Natural killer cell treated with Interleukin-12 subunit alpha and Interleukin-12 subunit beta and Interleukin-15 and Interleukin-18, amount 100 ng/mL, for 72 hours (primary cell): ENCODE results near the gene ZAR1L. TPM values are rescaled to one million over a fixed set of nuclear protein-coding genes. Genes with fewer than 3 reads are reported as not detected.

ENCODE experiments used
- ATAC-seq, 2 donors: fragments of 150-1000 bp; cut with Tn5 transposase in 1 of 2; sonication (Bioruptor Pico), chemical (Tn5 transposase) in 1 of 2; 2 replicates each; pipeline ENCODE4 v1.10.0; 2021
- DNase-seq: peaks from one replicate; pipeline ENCODE4 v3.0.0; 2022; ENCODE audit warnings: low spot score
- H3K27ac Mint-ChIP-seq, 2 donors: 1 replicate in 1 of 2; 2 replicates in 1 of 2; pipeline ENCODE4 v1.8.0; 2022; ENCODE audit warnings: mixed read lengths in 2 of 2, mild to moderate bottlenecking in 1 of 2, moderate library complexity in 1 of 2
- H3K27me3 Mint-ChIP-seq, 2 donors: 1 replicate in 1 of 2; 2 replicates in 1 of 2; pipeline ENCODE4 v1.8.0; 2022; ENCODE audit warnings: mixed read lengths in 2 of 2
- H3K36me3 Mint-ChIP-seq: one replicate; pipeline ENCODE4 v1.8.0; 2022; ENCODE audit warnings: mixed read lengths
- H3K4me1 Mint-ChIP-seq, 2 donors: 1 replicate in 1 of 2; 2 replicates in 1 of 2; pipeline ENCODE4 v1.8.0; 2022; ENCODE audit warnings: low read depth in 2 of 2, mixed read lengths in 2 of 2, mild to moderate bottlenecking in 1 of 2
- H3K4me3 Mint-ChIP-seq: one replicate; pipeline ENCODE4 v1.8.0; 2022; ENCODE audit warnings: mixed read lengths
- H3K9me3 Mint-ChIP-seq: 2 replicates; pipeline ENCODE4 v1.8.0; 2022; ENCODE audit warnings: mixed read lengths
- total RNA-seq, 2 donors: library from RNA; stranded (reverse); gene quantifications; one replicate each; pipeline ENCODE4 v1.2.3, GENCODE V29; 2022

The ZAR1L gene
- total RNA-seq, 2 donors from 2014 or later = not detected

DNA sequence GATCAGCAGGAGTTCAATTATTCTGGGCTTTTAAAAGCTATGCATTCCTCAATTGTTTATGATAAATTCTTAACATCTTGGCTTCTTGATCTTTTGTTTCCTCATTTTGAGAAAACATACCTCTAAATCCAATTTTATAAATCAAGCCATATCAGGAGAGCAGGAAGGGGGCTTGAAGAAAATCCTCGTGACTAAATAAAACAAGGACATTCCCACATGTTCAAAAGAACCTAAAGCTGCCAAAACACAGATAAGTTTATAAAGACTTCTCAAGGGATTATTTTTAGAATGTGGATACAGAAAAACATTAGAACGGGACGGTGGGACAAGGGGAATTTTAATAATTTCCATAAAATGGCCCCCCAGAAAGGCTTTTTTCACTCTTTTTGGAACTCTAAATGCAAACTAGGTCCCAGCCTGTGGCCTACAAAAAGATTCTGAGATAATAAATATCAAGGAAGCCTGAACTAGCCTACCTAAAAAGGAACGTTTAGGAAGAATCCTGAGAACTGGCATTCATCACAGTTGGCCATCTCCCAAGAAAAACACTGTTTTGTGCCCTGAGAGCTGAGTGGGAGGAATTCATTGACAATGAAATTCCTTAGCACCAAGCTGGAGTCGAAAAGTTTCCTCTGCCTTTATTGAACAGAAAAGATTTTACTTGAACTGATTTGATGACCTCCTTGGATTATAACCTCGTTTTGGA lies 30.1 kb downstream of the ZAR1L start:
- no peaks in the 10 kb centered on the region for H3K9me3 Mint-ChIP-seq
- no peaks in the 10 kb centered on the region for H3K27me3 Mint-ChIP-seq
- H3K27ac Mint-ChIP-seq = no peak overlapping the region
- DNase-seq (no peak), ATAC-seq (no peak)
- H3K36me3 Mint-ChIP-seq = no peaks in the 10 kb centered on the region
- H3K4me3 Mint-ChIP-seq = no peak overlapping the region
- H3K4me1 Mint-ChIP-seq = no peaks in the 10 kb centered on the region

DNA sequence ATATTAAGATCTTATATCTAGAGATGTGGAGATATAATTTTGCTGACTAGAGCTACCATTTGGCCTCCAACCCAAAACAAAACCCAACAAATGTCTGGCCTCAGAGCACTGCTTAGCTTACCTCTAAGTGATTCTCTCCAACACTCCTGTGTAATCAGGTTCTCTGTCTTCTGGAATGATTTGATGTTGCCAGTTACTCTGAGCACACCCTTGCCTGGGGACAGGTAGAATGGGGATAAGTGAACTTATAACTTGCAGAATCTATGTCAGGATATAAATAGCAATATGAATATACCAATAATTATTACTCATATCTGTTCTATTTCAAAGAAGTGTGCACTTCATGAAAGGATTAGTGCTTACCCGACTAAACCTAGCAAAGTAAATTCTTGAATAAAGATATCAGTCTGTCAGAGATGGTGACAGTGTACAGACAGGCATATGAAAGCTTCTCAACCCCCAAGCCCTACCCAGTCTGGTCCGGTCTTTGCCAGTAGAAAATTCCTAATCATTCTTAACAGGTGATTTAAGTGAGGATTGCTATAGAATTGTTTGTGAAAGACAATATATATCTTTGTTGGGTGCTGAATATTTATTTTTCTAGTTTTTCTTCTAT lies 33.0 kb downstream of the ZAR1L start:
- no peaks in the 10 kb centered on the region for H3K27me3 Mint-ChIP-seq
- DNase-seq (no peak), ATAC-seq (no peak)
- H3K4me3 Mint-ChIP-seq = no peak overlapping the region
- H3K36me3 Mint-ChIP-seq = peaks cover 5% of the 10 kb centered on the region
- H3K4me1 Mint-ChIP-seq = no peaks in the 10 kb centered on the region
- H3K27ac Mint-ChIP-seq = no peak overlapping the region
- H3K9me3 Mint-ChIP-seq = no peaks in the 10 kb centered on the region

- ATAC-seq (no peak), DNase-seq (no peak)
- Mint-ChIP-seq H3K36me3 (peaks cover 5% of the 10 kb centered on the region), H3K27me3 (no peaks in the 10 kb centered on the region), H3K27ac (no peak overlapping the region), H3K4me1 (no peaks in the 10 kb centered on the region), H3K4me3 (no peak overlapping the region), H3K9me3 (no peaks in the 10 kb centered on the region)
Measured at GRCh38 chr13:32281096-32281495, 34.1 kb downstream of the ZAR1L start.

- no peak overlapping the region for H3K4me3 Mint-ChIP-seq
- H3K4me1 Mint-ChIP-seq = no peaks in the 10 kb centered on the region
- H3K9me3 Mint-ChIP-seq = no peaks in the 10 kb centered on the region
- no peak for ATAC-seq
- H3K27me3 Mint-ChIP-seq = no peaks in the 10 kb centered on the region
- H3K36me3 Mint-ChIP-seq = peaks cover 5% of the 10 kb centered on the region
- no peak overlapping the region for H3K27ac Mint-ChIP-seq
- DNase-seq = no peak
Measured at GRCh38 chr13:32278426-32278825, 36.7 kb downstream of the ZAR1L start.

- ATAC-seq (no peak), DNase-seq (no peak)
- Mint-ChIP-seq H3K4me3 (no peak overlapping the region), H3K36me3 (peaks cover 5% of the 10 kb centered on the region), H3K27ac (no peak overlapping the region), H3K27me3 (no peaks in the 10 kb centered on the region), H3K4me1 (no peaks in the 10 kb centered on the region), H3K9me3 (no peaks in the 10 kb centered on the region)
Measured at GRCh38 chr13:32277839-32278238, 37.3 kb downstream of the ZAR1L start.

DNA sequence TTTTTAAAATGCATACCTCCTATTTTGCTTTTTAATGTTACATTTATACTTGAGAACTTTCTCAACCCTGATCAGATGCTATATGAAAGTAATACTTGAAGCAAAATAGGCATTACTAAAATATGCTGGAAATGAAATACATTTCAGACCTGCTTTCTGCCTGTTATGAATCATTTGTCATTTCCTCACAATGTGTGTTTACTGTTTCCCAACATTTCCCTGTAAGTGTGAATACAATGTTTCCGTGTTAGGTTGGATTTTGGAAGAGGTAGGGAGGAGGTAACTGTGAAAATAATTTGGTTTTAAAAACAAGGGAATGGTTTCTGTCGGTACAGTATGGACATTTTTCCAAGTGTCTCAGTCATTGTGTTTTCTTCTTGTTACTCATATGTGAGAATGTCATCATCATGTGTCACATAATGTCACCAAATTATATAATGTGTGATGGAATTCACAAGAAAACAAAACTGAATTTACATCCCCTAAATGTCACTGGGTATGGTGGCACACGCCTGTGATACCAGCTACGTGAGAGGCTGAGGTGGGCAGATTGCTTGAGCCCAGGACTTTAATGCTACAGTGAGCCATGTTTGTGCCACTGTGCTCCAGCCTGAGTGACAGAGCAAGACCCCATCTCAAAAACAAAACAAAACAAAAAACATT lies 43.0 kb downstream of the ZAR1L start:
- peaks cover 6 to 10% of the 10 kb centered on the region in 2 donors for H3K4me1 Mint-ChIP-seq
- ATAC-seq = peak in 1 of 2 donors; percentile 59
- H3K27ac Mint-ChIP-seq = peak overlapping the region in 1 of 2 donors; percentile 12
- H3K36me3 Mint-ChIP-seq = no peaks in the 10 kb centered on the region
- H3K27me3 Mint-ChIP-seq = no peaks in the 10 kb centered on the region
- DNase-seq = no peak
- H3K4me3 Mint-ChIP-seq = no peak overlapping the region
- no peaks in the 10 kb centered on the region for H3K9me3 Mint-ChIP-seq

GRCh38 chr13:32267836-32268439 lies 47.2 kb downstream of the ZAR1L start:
- Mint-ChIP-seq H3K27me3 (no peaks in the 10 kb centered on the region), H3K27ac (peak overlapping the region in 1 of 2 donors; percentile 40)

DNA sequence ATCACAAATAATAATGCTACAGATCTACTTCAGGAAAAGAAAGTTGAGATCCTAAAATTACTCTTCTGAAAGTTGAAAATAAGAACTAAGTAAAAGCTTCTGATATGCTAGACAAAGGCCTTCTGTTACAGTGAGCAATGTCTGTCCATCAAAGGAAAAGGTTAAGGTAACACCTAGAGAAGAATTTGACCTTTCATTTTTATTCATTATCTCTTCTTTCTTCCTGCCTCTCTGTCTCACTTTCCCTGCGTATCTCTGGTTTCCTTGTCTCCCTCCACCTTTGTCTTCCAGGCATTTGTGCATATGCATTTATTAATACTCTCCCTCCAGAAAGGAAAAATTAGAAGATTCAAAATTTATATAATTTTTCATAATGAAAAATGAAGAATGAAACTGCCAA lies 49.0 kb downstream of the ZAR1L start:
- H3K9me3 Mint-ChIP-seq = no peaks in the 10 kb centered on the region
- no peak overlapping the region for H3K27ac Mint-ChIP-seq
- H3K4me1 Mint-ChIP-seq = no peaks in the 10 kb centered on the region
- H3K27me3 Mint-ChIP-seq = no peaks in the 10 kb centered on the region
- peaks cover 5% of the 10 kb centered on the region for H3K36me3 Mint-ChIP-seq
- ATAC-seq = no peak
- no peak overlapping the region for H3K4me3 Mint-ChIP-seq
- DNase-seq = no peak

More at GRCh38 chr13:32267836-32268439, 47.2 kb downstream of the ZAR1L start:
- Mint-ChIP-seq H3K36me3 (peaks cover 5% of the 10 kb centered on the region), H3K4me3 (no peak overlapping the region), H3K4me1 (peaks cover 6 to 10% of the 10 kb centered on the region in 2 donors), H3K9me3 (no peaks in the 10 kb centered on the region)
- DNase-seq = no peak
- ATAC-seq = no peak

DNA sequence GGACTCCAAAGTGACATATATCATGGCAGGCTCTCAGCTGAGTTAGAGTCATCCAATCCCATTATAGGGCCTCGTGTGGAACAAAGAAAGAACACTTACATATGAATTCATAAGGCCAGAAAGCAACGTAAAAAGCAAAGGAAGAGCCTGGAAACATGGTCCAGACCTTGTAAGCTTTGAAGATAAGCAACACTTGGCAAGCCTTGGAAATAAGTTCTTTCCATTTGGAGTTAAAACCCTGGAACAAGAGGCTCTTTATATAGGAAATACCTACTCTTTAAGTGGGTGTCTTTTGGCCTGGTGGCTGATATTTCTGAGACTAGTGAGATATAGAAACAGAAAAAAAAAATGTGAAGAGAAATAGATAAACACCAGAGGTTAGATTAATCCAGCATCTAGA lies 49.4 kb downstream of the ZAR1L start:
- no peak overlapping the region for H3K4me3 Mint-ChIP-seq
- no peak for ATAC-seq
- H3K36me3 Mint-ChIP-seq = peaks cover 5% of the 10 kb centered on the region
- no peak overlapping the region for H3K27ac Mint-ChIP-seq
- DNase-seq = no peak
- H3K4me1 Mint-ChIP-seq = no peaks in the 10 kb centered on the region
- no peaks in the 10 kb centered on the region for H3K27me3 Mint-ChIP-seq
- no peaks in the 10 kb centered on the region for H3K9me3 Mint-ChIP-seq

DNA sequence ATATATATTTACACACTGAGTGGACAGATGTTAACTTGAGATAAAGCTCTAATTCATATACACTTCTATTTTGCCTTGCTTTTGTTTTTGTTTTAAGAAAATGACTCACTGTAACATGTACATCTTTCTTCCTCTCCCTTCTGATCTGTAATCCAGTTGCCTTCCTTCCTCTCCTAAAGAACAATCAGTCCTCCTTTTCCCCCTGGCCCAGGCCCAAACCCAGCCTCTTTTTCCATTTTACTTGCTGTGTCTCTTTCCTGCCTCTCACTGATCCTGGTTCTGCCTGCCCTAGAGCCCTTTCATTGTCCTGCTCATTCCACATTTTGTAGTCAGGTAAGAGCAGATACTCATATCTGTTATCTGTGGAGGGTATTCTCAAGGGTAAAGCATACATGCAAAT lies 50.8 kb downstream of the ZAR1L start:
- Mint-ChIP-seq H3K36me3 (peaks cover 5% of the 10 kb centered on the region), H3K27me3 (no peaks in the 10 kb centered on the region), H3K27ac (no peak overlapping the region)

GRCh38 chr13:32262619-32263018 lies 52.5 kb downstream of the ZAR1L start:
- peaks cover 5% of the 10 kb centered on the region for H3K36me3 Mint-ChIP-seq
- no peak for ATAC-seq
- no peaks in the 10 kb centered on the region for H3K27me3 Mint-ChIP-seq
- DNase-seq = no peak
- H3K9me3 Mint-ChIP-seq = no peaks in the 10 kb centered on the region
- H3K4me3 Mint-ChIP-seq = no peak overlapping the region
- H3K4me1 Mint-ChIP-seq = no peaks in the 10 kb centered on the region
- no peak overlapping the region for H3K27ac Mint-ChIP-seq

More for the DNA sequence above, 50.8 kb downstream of the ZAR1L start:
- no peaks in the 10 kb centered on the region for H3K9me3 Mint-ChIP-seq
- DNase-seq = no peak
- no peaks in the 10 kb centered on the region for H3K4me1 Mint-ChIP-seq
- no peak for ATAC-seq
- H3K4me3 Mint-ChIP-seq = no peak overlapping the region

- Mint-ChIP-seq H3K27me3 (no peaks in the 10 kb centered on the region), H3K4me3 (no peak overlapping the region), H3K9me3 (no peaks in the 10 kb centered on the region), H3K4me1 (no peaks in the 10 kb centered on the region), H3K27ac (no peak overlapping the region), H3K36me3 (peaks cover 5% of the 10 kb centered on the region)
- ATAC-seq (no peak), DNase-seq (no peak)
Measured at GRCh38 chr13:32262165-32262564, 53.0 kb downstream of the ZAR1L start.

DNA sequence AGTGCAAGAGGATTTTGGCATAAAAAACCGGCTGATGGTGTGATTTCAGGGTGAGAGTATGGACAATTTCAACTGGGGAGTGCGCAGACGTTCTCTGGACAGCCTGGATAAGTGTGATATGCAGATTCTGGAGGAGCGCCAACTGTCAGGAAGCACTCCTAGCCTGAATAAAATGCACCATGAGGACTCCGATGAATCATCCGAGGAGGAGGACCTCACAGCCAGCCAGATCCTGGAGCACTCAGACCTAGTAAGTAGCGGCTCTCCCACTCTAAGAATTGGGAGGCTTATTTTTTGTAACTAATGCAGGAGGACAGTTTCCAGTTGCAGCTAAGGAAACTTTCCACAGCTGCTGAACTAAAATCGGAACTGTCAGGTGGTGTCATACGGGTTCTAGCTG lies 53.6 kb downstream of the ZAR1L start:
- peaks cover 5% of the 10 kb centered on the region for H3K36me3 Mint-ChIP-seq

DNA sequence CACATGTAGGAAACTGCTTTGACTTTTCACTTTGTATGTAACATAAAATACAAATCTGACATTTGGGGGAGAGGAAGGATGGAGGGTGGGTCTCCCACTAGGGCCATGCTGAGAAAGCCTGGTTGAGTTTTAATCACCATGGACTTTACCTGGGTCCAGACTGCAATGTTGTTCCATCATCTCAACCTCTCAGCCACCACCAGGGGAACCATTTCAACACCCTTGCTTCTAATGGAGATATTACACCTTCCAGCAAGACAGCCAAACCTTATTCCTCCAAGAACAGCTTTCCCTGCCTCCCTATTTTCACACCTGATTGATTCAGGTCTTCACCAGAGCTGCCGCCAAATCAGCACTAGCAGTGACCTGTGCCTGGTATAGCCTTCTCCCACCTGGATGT lies 56.0 kb downstream of the ZAR1L start:
- Mint-ChIP-seq H3K27ac (no peak overlapping the region), H3K9me3 (no peaks in the 10 kb centered on the region), H3K4me3 (no peak overlapping the region), H3K36me3 (no peaks in the 10 kb centered on the region), H3K27me3 (no peaks in the 10 kb centered on the region), H3K4me1 (peaks cover 2 to 6% of the 10 kb centered on the region in 2 donors)
- ATAC-seq = no peak
- no peak for DNase-seq

More for the DNA sequence above, 53.6 kb downstream of the ZAR1L start:
- Mint-ChIP-seq H3K4me3 (no peak overlapping the region), H3K27me3 (no peaks in the 10 kb centered on the region), H3K4me1 (no peaks in the 10 kb centered on the region), H3K9me3 (no peaks in the 10 kb centered on the region), H3K27ac (no peak overlapping the region)
- ATAC-seq (no peak), DNase-seq (no peak)
